Neural cell (in vitro differentiated cells): ENCODE results near the gene CSNK1G3. TPM values are rescaled to one million over a fixed set of nuclear protein-coding genes. Genes with fewer than 3 reads are reported as not detected.
"Not testable (repeated sequence)": the region's sequence is repeated elsewhere in the genome, so short reads cannot be mapped to it uniquely, and the experiment has no call there.

Experiments used
- H2AFZ ChIP-seq: fragments of 200-600, 300-800 bp; sonication (generic), shearing (Covaris generic); 2 replicates; pipeline ENCODE4 v1.6.0; 2014; ENCODE audit warnings: low read depth, mild to moderate bottlenecking, antibody characterized with exemption, low read length, moderate library complexity
- H3F3A ChIP-seq: fragments of 200-600 bp; shearing (Covaris generic); 2 replicates; pipeline ENCODE4 v1.6.1; 2016; ENCODE audit warnings: mild to moderate bottlenecking, moderate library complexity, mixed read lengths, antibody characterized with exemption, low read length; ENCODE audit not compliant: insufficient read depth, poor library complexity, severe bottlenecking
- H3K27ac ChIP-seq: fragments of 200-600, 300-800 bp; sonication (generic), shearing (Covaris generic); 2 replicates; pipeline ENCODE4 v1.5.1; 2014; ENCODE audit warnings: mild to moderate bottlenecking, low read length, moderate library complexity
- H3K27me3 ChIP-seq: fragments of 300-800, 200-600 bp; sonication (generic), shearing (Covaris generic); 2 replicates; pipeline ENCODE4 v1.6.0; 2014; ENCODE audit warnings: mild to moderate bottlenecking, low read depth, low read length, moderate library complexity; ENCODE audit not compliant: insufficient read depth
- H3K36me3 ChIP-seq: fragments of 300-800, 200-600 bp; sonication (generic), shearing (Covaris generic); 2 replicates; pipeline ENCODE4 v1.5.1; 2014; ENCODE audit warnings: mild to moderate bottlenecking, antibody characterized with exemption, low read length, moderate library complexity; ENCODE audit not compliant: insufficient read depth
- H3K4me2 ChIP-seq: fragments of 300-800, 200-600 bp; sonication (generic), shearing (Covaris generic); 2 replicates; pipeline ENCODE4 v1.6.0; 2014; ENCODE audit warnings: mild to moderate bottlenecking, low read length
- H3K4me3 ChIP-seq: fragments of 300-800, 200-600 bp; sonication (generic), shearing (Covaris generic); 2 replicates; pipeline ENCODE4 v1.5.1; 2014; ENCODE audit warnings: mild to moderate bottlenecking, low read length, moderate library complexity
- H3K79me2 ChIP-seq: fragments of 200-600 bp; shearing (Covaris generic); replicated peaks from 2 replicates; pipeline ENCODE4 v1.6.0; 2014; ENCODE audit warnings: mild to moderate bottlenecking, low read length, moderate library complexity; ENCODE audit not compliant: insufficient read depth
- H3K9ac ChIP-seq: fragments of 300-800, 200-600 bp; sonication (generic), shearing (Covaris generic); 2 replicates; pipeline ENCODE4 v1.6.1; 2016; ENCODE audit warnings: mild to moderate bottlenecking, low read length, mixed read lengths
- H3K9me2 ChIP-seq: fragments of 200-600 bp; shearing (Covaris generic); 2 replicates; pipeline ENCODE4 v1.6.1; 2016; ENCODE audit warnings: mild to moderate bottlenecking, low read length, mixed read lengths; ENCODE audit not compliant: insufficient read depth
- H3K9me3 ChIP-seq: fragments of 200-600, 300-800 bp; sonication (generic), shearing (Covaris generic); 2 replicates; pipeline ENCODE4 v1.6.1; 2016; ENCODE audit warnings: mild to moderate bottlenecking, mixed run types, low read length, moderate library complexity, mixed read lengths
- H4K20me1 ChIP-seq: fragments of 200-600 bp; shearing (Covaris generic); 2 replicates; pipeline ENCODE4 v1.6.1; 2016; ENCODE audit warnings: mild to moderate bottlenecking, mixed run types; ENCODE audit not compliant: insufficient read depth
- EP300 ChIP-seq: fragments of 450-650 bp; conservative IDR thresholded peaks from 2 replicates; pipeline ENCODE4 v1.6.1; 2014; ENCODE audit warnings: antibody characterized with exemption, mild to moderate bottlenecking, moderate library complexity; ENCODE audit not compliant: poor library complexity, severe bottlenecking
- EZH2 ChIP-seq: fragments of 200-600, 300-800 bp; shearing (Covaris generic), sonication (generic); IDR thresholded peaks from 2 replicates; pipeline ENCODE4 v1.6.1; 2014; ENCODE audit warnings: antibody characterized with exemption, low read length, borderline replicate concordance, mild to moderate bottlenecking; ENCODE audit not compliant: insufficient read depth, poor library complexity, severe bottlenecking
- MXI1 ChIP-seq: fragments of 450-650 bp; conservative IDR thresholded peaks from 2 replicates; pipeline ENCODE4 v1.6.1; 2014; ENCODE audit warnings: antibody characterized with exemption, mild to moderate bottlenecking; ENCODE audit not compliant: poor library complexity, severe bottlenecking
- POLR2AphosphoS5 ChIP-seq: IDR thresholded peaks from 2 replicates; pipeline ENCODE4 v1.6.1; 2012
- RAD21 ChIP-seq: fragments of 450-650 bp; conservative IDR thresholded peaks from 2 replicates; pipeline ENCODE4 v1.6.1; 2014; ENCODE audit warnings: antibody characterized with exemption, mild to moderate bottlenecking, moderate library complexity
- SMC3 ChIP-seq: fragments of 450-650 bp; conservative IDR thresholded peaks from 2 replicates; pipeline ENCODE4 v1.6.1; 2014; ENCODE audit warnings: antibody characterized with exemption, mild to moderate bottlenecking, moderate library complexity; ENCODE audit not compliant: poor library complexity
- TAF1 ChIP-seq: IDR thresholded peaks from 2 replicates; pipeline ENCODE4 v1.6.1; 2012; ENCODE audit warnings: low read depth
- polyA minus RNA-seq: library from RNA; depleted of rRNA, polyadenylated mRNA; stranded (reverse); fragments of >200 nt; gene quantifications from 2 replicates; pipeline ENCODE4 v1.2.3, GENCODE V29; 2014
- polyA plus RNA-seq: library from polyadenylated mRNA; depleted of rRNA; stranded (reverse); fragments of >200 nt; gene quantifications from 2 replicates; pipeline ENCODE4 v1.2.3, GENCODE V29; 2014
- TF ChIP-seq, protein P1 (sequence below): IDR thresholded peaks from 2 replicates; pipeline ENCODE4 v1.6.1; 2012; ENCODE audit warnings: borderline replicate concordance
- TF ChIP-seq, protein P2 (sequence below): fragments of 450-650 bp; IDR thresholded peaks from 2 replicates; pipeline ENCODE4 v1.5.1; 2014; ENCODE audit warnings: antibody characterized with exemption, mild to moderate bottlenecking, moderate library complexity; ENCODE audit not compliant: poor library complexity, severe bottlenecking

Gene CSNK1G3
- polyA plus RNA-seq (22.6 and 29.1 TPM in 2 replicates), polyA minus RNA-seq (153 and 162 TPM in 2 replicates)

DNA sequence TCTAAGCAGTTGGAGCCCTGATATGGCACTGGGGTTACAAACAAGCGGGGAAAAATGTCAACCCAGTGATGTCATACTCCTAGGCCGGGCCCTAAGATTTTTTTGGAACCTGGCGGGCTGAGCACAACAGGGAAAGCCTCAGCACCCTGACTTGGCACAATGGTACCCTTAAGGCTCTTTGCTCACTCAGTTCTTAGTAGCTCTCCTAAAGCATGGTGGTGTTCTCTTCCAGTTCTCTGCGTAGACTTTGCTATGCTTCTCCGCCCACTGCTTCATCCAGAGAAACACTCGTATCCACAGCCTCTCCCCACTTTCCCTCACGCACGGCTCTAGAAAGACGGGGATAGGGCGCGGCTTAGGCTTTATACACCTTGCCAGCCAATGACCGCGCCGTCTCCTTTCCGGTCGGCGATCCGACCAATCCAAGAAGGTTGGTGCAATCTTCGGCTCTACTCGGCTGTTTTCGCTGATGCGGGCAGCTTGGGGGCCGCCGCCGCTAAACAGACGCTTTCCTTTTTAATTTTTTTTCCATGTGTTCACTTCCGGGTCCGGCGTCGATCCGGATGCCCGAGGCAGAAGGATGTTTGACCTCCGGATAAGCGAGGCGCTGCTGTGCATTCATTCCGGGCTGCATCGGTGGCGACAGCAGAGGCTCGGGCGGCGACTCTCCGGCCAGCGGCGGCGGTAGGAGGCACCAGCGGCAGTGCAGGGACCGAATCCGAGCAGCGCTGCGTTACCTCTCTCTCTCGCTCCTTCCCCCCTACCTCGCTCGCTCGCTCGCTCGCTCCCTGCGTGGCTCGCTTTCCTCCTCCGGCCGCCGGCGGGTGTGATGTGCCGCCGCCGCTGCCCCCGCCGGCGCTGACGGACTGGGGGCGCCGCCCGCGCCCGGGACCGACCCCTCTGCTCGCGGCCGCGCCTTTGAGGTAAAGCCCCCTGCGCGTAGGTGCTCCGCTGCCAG is at the start of gene CSNK1G3:
Gene CSNK1G3 (plus strand): TSS at position 530 of the 958 bp plus-strand sequence. CDS start 33,487 bp downstream, outside the sequence.
- peaks cover 43% of the 10 kb centered on the region for H3K79me2 ChIP-seq
- H3K9ac ChIP-seq = peak within 1 kb of the TSS; percentile 87
- H3K9me2 ChIP-seq = no peaks in the 10 kb centered on the region
- H3K4me3 ChIP-seq = peak within 1 kb of the TSS; percentile 79
- peak within 1 kb of the TSS; percentile 81 for H3K4me2 ChIP-seq
- no peaks in the 10 kb centered on the region for H4K20me1 ChIP-seq
- no peaks in the 10 kb centered on the region for H3K36me3 ChIP-seq
- H2AFZ ChIP-seq = peak within 1 kb of the TSS; percentile 70
- peak within 1 kb of the TSS; percentile 90 for H3K27ac ChIP-seq
- H3K9me3 ChIP-seq = no peaks in the 10 kb centered on the region
- no peaks in the 10 kb centered on the region for H3K27me3 ChIP-seq
- H3F3A ChIP-seq = no peaks in the 10 kb centered on the region
- TF ChIP-seq POLR2AphosphoS5 (peak; percentile 86), EZH2 (no peak), SMC3 (peak; percentile 38), RAD21 (peak; percentile 39), EP300 (no peak), MXI1 (peak; percentile 75), TAF1 (peak; percentile 99)
- TF ChIP-seq, protein P1, sequence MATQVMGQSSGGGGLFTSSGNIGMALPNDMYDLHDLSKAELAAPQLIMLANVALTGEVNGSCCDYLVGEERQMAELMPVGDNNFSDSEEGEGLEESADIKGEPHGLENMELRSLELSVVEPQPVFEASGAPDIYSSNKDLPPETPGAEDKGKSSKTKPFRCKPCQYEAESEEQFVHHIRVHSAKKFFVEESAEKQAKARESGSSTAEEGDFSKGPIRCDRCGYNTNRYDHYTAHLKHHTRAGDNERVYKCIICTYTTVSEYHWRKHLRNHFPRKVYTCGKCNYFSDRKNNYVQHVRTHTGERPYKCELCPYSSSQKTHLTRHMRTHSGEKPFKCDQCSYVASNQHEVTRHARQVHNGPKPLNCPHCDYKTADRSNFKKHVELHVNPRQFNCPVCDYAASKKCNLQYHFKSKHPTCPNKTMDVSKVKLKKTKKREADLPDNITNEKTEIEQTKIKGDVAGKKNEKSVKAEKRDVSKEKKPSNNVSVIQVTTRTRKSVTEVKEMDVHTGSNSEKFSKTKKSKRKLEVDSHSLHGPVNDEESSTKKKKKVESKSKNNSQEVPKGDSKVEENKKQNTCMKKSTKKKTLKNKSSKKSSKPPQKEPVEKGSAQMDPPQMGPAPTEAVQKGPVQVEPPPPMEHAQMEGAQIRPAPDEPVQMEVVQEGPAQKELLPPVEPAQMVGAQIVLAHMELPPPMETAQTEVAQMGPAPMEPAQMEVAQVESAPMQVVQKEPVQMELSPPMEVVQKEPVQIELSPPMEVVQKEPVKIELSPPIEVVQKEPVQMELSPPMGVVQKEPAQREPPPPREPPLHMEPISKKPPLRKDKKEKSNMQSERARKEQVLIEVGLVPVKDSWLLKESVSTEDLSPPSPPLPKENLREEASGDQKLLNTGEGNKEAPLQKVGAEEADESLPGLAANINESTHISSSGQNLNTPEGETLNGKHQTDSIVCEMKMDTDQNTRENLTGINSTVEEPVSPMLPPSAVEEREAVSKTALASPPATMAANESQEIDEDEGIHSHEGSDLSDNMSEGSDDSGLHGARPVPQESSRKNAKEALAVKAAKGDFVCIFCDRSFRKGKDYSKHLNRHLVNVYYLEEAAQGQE = peak; percentile 99
- TF ChIP-seq, protein P2, sequence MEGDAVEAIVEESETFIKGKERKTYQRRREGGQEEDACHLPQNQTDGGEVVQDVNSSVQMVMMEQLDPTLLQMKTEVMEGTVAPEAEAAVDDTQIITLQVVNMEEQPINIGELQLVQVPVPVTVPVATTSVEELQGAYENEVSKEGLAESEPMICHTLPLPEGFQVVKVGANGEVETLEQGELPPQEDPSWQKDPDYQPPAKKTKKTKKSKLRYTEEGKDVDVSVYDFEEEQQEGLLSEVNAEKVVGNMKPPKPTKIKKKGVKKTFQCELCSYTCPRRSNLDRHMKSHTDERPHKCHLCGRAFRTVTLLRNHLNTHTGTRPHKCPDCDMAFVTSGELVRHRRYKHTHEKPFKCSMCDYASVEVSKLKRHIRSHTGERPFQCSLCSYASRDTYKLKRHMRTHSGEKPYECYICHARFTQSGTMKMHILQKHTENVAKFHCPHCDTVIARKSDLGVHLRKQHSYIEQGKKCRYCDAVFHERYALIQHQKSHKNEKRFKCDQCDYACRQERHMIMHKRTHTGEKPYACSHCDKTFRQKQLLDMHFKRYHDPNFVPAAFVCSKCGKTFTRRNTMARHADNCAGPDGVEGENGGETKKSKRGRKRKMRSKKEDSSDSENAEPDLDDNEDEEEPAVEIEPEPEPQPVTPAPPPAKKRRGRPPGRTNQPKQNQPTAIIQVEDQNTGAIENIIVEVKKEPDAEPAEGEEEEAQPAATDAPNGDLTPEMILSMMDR = peak; percentile 36

DNA sequence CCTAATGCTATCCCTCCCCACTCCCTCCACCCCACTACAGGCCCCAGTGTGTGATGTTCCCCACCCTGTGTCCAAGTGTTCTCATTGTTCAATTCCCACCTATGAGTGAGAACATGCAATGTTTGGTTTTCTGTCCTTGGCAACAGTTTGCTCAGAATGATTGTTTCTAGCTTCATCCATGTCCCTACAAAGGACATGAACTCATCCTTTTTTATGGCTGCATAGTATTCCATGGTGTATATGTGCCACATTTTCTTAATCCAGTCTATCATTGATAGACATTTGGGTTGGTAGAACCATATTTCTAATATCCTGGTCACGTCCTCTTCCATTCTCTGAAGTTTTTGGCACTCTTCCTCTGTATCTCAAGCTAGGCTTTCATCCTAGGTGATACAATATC is 45.1 kb upstream of the CSNK1G3 start:
- H2AFZ ChIP-seq, H3K4me3 ChIP-seq: not testable (repeated sequence)

More for the DNA sequence above, 45.1 kb upstream of the CSNK1G3 start:
- not testable (repeated sequence) for H3K9me2 ChIP-seq, H3K9me3 ChIP-seq, H3K36me3 ChIP-seq, H3K4me2 ChIP-seq, H3F3A ChIP-seq, H3K9ac ChIP-seq, H3K79me2 ChIP-seq, H3K27me3 ChIP-seq, H3K27ac ChIP-seq, H4K20me1 ChIP-seq
